Osteoblast (primary cell): ENCODE results near the gene NDUFV2. TPM values are rescaled to one million over a fixed set of nuclear protein-coding genes. Genes with fewer than 3 reads are reported as not detected.

Source experiments
- DNase-seq: peaks from one replicate; pipeline ENCODE4 v3.0.0; 2011; ENCODE audit warnings: low spot score, mixed read lengths; ENCODE audit not compliant: insufficient read length; ENCODE audit errors: missing footprints
- H2AFZ ChIP-seq: 2 replicates; pipeline ENCODE4 v1.6.0; 2011; ENCODE audit warnings: mild to moderate bottlenecking, low read length
- H3K27ac ChIP-seq: 2 replicates; pipeline ENCODE4 v1.5.1; 2011; ENCODE audit warnings: mild to moderate bottlenecking, low read depth, low read length, moderate library complexity
- H3K27me3 ChIP-seq: 2 replicates; pipeline ENCODE4 v1.6.0; 2012; ENCODE audit warnings: mild to moderate bottlenecking, control low read depth, inconsistent platforms, low read length, moderate library complexity; ENCODE audit not compliant: insufficient read depth
- H3K36me3 ChIP-seq: 2 replicates; pipeline ENCODE4 v1.5.1; 2011; ENCODE audit warnings: mild to moderate bottlenecking, low read length, control low read depth, moderate library complexity; ENCODE audit not compliant: insufficient read depth
- H3K4me1 ChIP-seq: 2 replicates; pipeline ENCODE4 v1.5.1; 2011; ENCODE audit warnings: mild to moderate bottlenecking, low read length, control low read depth, moderate library complexity; ENCODE audit not compliant: insufficient read depth
- H3K4me2 ChIP-seq: 2 replicates; pipeline ENCODE4 v1.6.0; 2011; ENCODE audit warnings: mild to moderate bottlenecking, low read length; ENCODE audit not compliant: insufficient read depth
- H3K4me3 ChIP-seq: fragments of 200-600 bp; sonication (generic); 3 replicates; pipeline ENCODE4 v1.5.1; 2012; ENCODE audit warnings: mild to moderate bottlenecking, low read length, inconsistent platforms; ENCODE audit not compliant: insufficient read depth
- H3K79me2 ChIP-seq: 2 replicates; pipeline ENCODE4 v1.6.0; 2012; ENCODE audit warnings: mild to moderate bottlenecking, low read length, control low read depth, inconsistent platforms; ENCODE audit not compliant: insufficient read depth
- H3K9me3 ChIP-seq: 2 replicates; pipeline ENCODE4 v1.5.1; 2011; ENCODE audit warnings: low read depth, low read length, control low read depth
- H4K20me1 ChIP-seq: 2 replicates; pipeline ENCODE4 v1.6.0; 2012; ENCODE audit warnings: mild to moderate bottlenecking, low read length, control low read depth; ENCODE audit not compliant: insufficient read depth
- total RNA-seq: library from RNA; depleted of rRNA; stranded (reverse); fragments of >200 nt; gene quantifications from 2 replicates; pipeline ENCODE4 v1.2.3, GENCODE V29; 2012
- TF ChIP-seq, protein P1 (sequence below): IDR thresholded peaks from 2 replicates; pipeline ENCODE4 v1.5.1; 2011; ENCODE audit warnings: mild to moderate bottlenecking, low read depth, low read length, moderate library complexity; ENCODE audit errors: extremely low read depth

NDUFV2 gene
- total RNA-seq, 1 donor = 95.9 TPM

DNA sequence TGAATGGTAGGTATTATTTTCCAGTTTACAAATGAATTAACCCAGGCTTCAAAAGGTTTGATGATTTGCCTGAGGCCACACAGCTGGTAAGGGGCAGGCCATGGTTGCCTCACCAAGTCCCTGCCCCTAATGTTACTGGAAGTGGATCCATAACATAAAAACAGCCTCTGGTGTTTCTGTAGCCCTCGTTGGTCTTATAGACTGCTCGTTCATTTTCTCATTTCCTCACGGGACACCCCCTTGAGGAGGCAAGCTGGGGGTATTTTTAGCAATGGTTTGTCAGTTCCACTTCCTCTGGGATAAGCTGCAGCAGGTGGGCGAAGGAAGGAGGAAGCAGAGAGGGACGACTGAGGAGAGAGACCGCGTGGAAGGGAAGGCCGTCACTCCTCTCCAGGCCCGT is 32.9 kb upstream of the NDUFV2 start:
- no peaks in the 10 kb centered on the region for H3K79me2 ChIP-seq
- TF ChIP-seq, protein P1, sequence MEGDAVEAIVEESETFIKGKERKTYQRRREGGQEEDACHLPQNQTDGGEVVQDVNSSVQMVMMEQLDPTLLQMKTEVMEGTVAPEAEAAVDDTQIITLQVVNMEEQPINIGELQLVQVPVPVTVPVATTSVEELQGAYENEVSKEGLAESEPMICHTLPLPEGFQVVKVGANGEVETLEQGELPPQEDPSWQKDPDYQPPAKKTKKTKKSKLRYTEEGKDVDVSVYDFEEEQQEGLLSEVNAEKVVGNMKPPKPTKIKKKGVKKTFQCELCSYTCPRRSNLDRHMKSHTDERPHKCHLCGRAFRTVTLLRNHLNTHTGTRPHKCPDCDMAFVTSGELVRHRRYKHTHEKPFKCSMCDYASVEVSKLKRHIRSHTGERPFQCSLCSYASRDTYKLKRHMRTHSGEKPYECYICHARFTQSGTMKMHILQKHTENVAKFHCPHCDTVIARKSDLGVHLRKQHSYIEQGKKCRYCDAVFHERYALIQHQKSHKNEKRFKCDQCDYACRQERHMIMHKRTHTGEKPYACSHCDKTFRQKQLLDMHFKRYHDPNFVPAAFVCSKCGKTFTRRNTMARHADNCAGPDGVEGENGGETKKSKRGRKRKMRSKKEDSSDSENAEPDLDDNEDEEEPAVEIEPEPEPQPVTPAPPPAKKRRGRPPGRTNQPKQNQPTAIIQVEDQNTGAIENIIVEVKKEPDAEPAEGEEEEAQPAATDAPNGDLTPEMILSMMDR = no peak
- H3K4me3 ChIP-seq = no peak overlapping the region
- peaks cover 7% of the 10 kb centered on the region for H3K4me1 ChIP-seq
- no peaks in the 10 kb centered on the region for H3K9me3 ChIP-seq
- DNase-seq = peak; percentile 17
- no peaks in the 10 kb centered on the region for H4K20me1 ChIP-seq
- no peaks in the 10 kb centered on the region for H3K36me3 ChIP-seq
- no peaks in the 10 kb centered on the region for H3K27me3 ChIP-seq
- peak overlapping the region; percentile 86 for H2AFZ ChIP-seq
- H3K4me2 ChIP-seq = peak overlapping the region; percentile 25
- no peak overlapping the region for H3K27ac ChIP-seq

DNA sequence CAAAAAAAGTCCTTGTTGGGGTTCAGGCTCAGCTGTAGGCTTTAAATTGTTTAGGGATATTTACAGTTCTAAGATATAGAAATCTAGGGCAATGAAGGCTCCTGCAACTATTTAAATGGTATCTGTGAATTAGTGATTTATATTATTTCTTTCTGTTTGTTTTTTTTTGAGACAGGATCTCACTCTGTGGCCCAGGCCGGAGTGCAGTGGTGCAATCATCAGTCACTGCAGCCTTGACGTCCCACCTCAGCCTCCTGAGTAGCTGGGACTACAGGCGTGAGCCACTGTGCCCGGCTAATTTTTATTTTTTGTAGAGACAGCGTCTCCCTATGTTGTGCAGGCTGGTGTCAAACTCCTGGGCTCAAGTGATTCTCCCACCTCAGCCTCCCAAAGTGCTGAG is 32.3 kb upstream of the NDUFV2 start:
- no peaks in the 10 kb centered on the region for H3K79me2 ChIP-seq
- peak overlapping the region; percentile 25 for H3K4me2 ChIP-seq
- H4K20me1 ChIP-seq = no peaks in the 10 kb centered on the region
- TF ChIP-seq, protein P1 = no peak
- no peak overlapping the region for H3K4me3 ChIP-seq
- DNase-seq = no peak
- peaks cover 7% of the 10 kb centered on the region for H3K4me1 ChIP-seq
- no peaks in the 10 kb centered on the region for H3K27me3 ChIP-seq
- H3K9me3 ChIP-seq = no peaks in the 10 kb centered on the region
- no peaks in the 10 kb centered on the region for H3K36me3 ChIP-seq
- no peak overlapping the region for H3K27ac ChIP-seq
- H2AFZ ChIP-seq = peak overlapping the region; percentile 86

DNA sequence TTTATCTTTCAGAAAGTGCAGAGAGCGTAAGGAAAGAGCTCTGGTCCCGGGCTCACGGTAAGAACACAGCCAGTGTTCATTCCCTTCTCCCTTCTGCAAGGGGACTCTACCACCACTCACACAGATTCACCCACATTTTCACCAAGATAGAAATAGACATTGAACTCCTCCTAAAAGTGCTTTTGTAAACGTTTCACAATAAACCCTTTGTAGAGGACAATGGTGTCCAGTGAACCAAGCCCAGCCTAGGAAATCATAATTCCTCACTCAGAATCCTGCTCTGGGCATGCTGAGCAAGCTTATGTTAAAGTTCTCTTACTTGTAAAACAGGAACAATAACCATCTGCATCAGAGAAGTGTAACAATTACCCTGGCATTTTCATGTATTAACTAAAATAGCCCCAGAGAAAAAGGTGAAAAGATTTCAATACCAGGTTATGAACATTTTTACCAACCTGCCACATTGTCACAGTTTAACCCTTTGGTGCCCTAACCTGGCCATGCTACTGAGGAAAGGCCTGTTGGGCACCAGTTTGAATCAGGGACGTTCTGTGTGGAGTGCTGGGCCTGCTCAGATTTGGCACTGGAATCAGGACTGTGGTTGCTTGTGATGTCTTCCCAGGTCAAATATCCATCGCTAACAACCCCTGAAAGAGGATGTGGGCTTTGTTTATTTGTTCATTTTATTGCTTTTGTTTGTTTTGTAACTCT is 22.5 kb upstream of the NDUFV2 start:
- Histone ChIP-seq H4K20me1 (no peaks in the 10 kb centered on the region), H3K79me2 (no peaks in the 10 kb centered on the region)
- TF ChIP-seq, protein P1 = no peak

DNA sequence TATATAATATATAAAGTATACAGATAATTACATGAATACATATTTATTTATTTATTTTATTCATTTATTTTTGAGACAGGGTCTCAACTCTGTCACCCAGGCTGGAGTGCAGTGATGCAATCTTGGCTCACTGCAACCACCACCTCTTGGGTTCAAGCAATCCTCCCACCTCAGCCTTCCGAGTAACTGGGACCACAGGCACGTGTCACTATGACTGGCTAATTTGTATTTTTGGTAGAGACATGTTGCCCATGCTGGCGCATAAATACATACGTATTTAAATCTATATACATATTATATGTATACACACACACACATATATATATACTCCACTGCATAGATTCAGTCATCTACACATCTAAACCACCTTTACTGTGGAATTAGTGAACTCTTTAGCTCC is 20.6 kb upstream of the NDUFV2 start:
- Histone ChIP-seq H3K79me2 (no peaks in the 10 kb centered on the region), H3K27ac (no peak overlapping the region), H3K9me3 (no peaks in the 10 kb centered on the region), H4K20me1 (no peaks in the 10 kb centered on the region), H2AFZ (no peak overlapping the region), H3K27me3 (no peaks in the 10 kb centered on the region), H3K4me2 (no peak overlapping the region), H3K36me3 (no peaks in the 10 kb centered on the region), H3K4me1 (no peaks in the 10 kb centered on the region), H3K4me3 (no peak overlapping the region)
- no peak for DNase-seq
- TF ChIP-seq, protein P1 = no peak

More for the DNA sequence above, 22.5 kb upstream of the NDUFV2 start:
- Histone ChIP-seq H2AFZ (peak overlapping the region; percentile 72), H3K4me1 (no peaks in the 10 kb centered on the region), H3K27ac (no peak overlapping the region), H3K4me3 (no peak overlapping the region), H3K27me3 (no peaks in the 10 kb centered on the region), H3K36me3 (no peaks in the 10 kb centered on the region), H3K4me2 (no peak overlapping the region), H3K9me3 (no peaks in the 10 kb centered on the region)
- DNase-seq = no peak
